ENCODE measurements around the gene RPS3.

Gene RPS3

GRCh38 chr11:75402002-75402773 is 2.9 kb downstream of the RPS3 start:
- ATAC-seq: no peak
- TF ChIP-seq ARNTL (CRISPR knock-in tag; IDR thresholded peaks at IDR 0.05; ENCODE audit: borderline replicate concordance, low read depth) (no peak), ISL1 (CRISPR knock-in tag; IDR thresholded peaks at IDR 0.05) (no peak), TSHZ2 (CRISPR knock-in tag; IDR thresholded peaks at IDR 0.05) (no peak), CSRNP3 (CRISPR knock-in tag; IDR thresholded peaks at IDR 0.05) (no peak), PATZ1 (CRISPR knock-in tag; IDR thresholded peaks at IDR 0.05; ENCODE audit: borderline replicate concordance) (no peak), ESRRG (CRISPR knock-in tag; IDR thresholded peaks at IDR 0.05) (no peak), SNAI2 (CRISPR knock-in tag; IDR thresholded peaks at IDR 0.05) (no peak), CREB5 (CRISPR knock-in tag; IDR thresholded peaks at IDR 0.05; ENCODE audit: low read depth) (no peak), BACH2 (CRISPR knock-in tag; IDR thresholded peaks at IDR 0.05; ENCODE audit: borderline replicate concordance) (no peak), OSR1 (CRISPR knock-in tag; IDR thresholded peaks at IDR 0.05) (no peak), GLIS3 (CRISPR knock-in tag; IDR thresholded peaks at IDR 0.05) (no peak), ZNF8 (CRISPR knock-in tag; IDR thresholded peaks at IDR 0.05) (no peak), ZNF565 (CRISPR knock-in tag; conservative IDR thresholded peaks at IDR 0.05; ENCODE audit: low read depth) (no peak), POU6F1 (CRISPR knock-in tag; IDR thresholded peaks at IDR 0.05; ENCODE audit: borderline replicate concordance, low read depth) (no peak), TOX (CRISPR knock-in tag; IDR thresholded peaks at IDR 0.05; ENCODE audit: borderline replicate concordance) (no peak), TCF4 (CRISPR knock-in tag; IDR thresholded peaks at IDR 0.05; ENCODE audit: borderline replicate concordance) (no peak), ZFP30 (CRISPR knock-in tag; IDR thresholded peaks at IDR 0.05) (no peak), CSDC2 (CRISPR knock-in tag; IDR thresholded peaks at IDR 0.05) (no peak), ZC3H10 (CRISPR knock-in tag; IDR thresholded peaks at IDR 0.05) (no peak), RARB (CRISPR knock-in tag; IDR thresholded peaks at IDR 0.05) (no peak)

- no peak for ATAC-seq
- TF ChIP-seq SNAI2 (CRISPR knock-in tag; IDR thresholded peaks at IDR 0.05) (no peak), ZNF8 (CRISPR knock-in tag; IDR thresholded peaks at IDR 0.05) (no peak), CSDC2 (CRISPR knock-in tag; IDR thresholded peaks at IDR 0.05) (no peak), ESRRG (CRISPR knock-in tag; IDR thresholded peaks at IDR 0.05) (no peak), POU6F1 (CRISPR knock-in tag; IDR thresholded peaks at IDR 0.05; ENCODE audit: borderline replicate concordance, low read depth) (no peak), PATZ1 (CRISPR knock-in tag; IDR thresholded peaks at IDR 0.05; ENCODE audit: borderline replicate concordance) (no peak), GLIS3 (CRISPR knock-in tag; IDR thresholded peaks at IDR 0.05) (no peak), PPARA (CRISPR knock-in tag; IDR thresholded peaks at IDR 0.05; ENCODE audit: borderline replicate concordance) (no peak), ZNF565 (CRISPR knock-in tag; conservative IDR thresholded peaks at IDR 0.05; ENCODE audit: low read depth) (no peak), TSHZ2 (CRISPR knock-in tag; IDR thresholded peaks at IDR 0.05) (no peak), ZFP3 (CRISPR knock-in tag; IDR thresholded peaks at IDR 0.05) (no peak), TCF4 (CRISPR knock-in tag; IDR thresholded peaks at IDR 0.05; ENCODE audit: borderline replicate concordance) (no peak), OSR1 (CRISPR knock-in tag; IDR thresholded peaks at IDR 0.05) (no peak), RARB (CRISPR knock-in tag; IDR thresholded peaks at IDR 0.05) (no peak)
Measured at GRCh38 chr11:75403037-75403436, 3.7 kb downstream of the RPS3 start.
